Skeletal muscle cell (primary cell): ENCODE data around the gene C16orf54.
"Not testable (repeated sequence)": the region's sequence is repeated elsewhere in the genome, so short reads cannot be mapped to it uniquely, and the experiment has no call there.

Experiments
- DNase-seq: peaks from one replicate; pipeline ENCODE4 v3.0.0-alpha.2; 2010; ENCODE audit warnings: low read depth
- H3K4me3 ChIP-seq: 2 replicates; pipeline ENCODE4 v1.5.1; 2011; ENCODE audit warnings: low read depth, mild to moderate bottlenecking, control low read depth, low read length, moderate library complexity

Gene C16orf54

GRCh38 chr16:29714972-29715371 lies 30.8 kb downstream of the C16orf54 start:
- H3K4me3 ChIP-seq: no peak overlapping the region
- no peak for DNase-seq

- DNase-seq: no peak
- H3K4me3 ChIP-seq: no peak overlapping the region
Measured at GRCh38 chr16:29714396-29714795, 31.4 kb downstream of the C16orf54 start.

GRCh38 chr16:29712809-29713208 lies 33.0 kb downstream of the C16orf54 start:
- no peak for DNase-seq

GRCh38 chr16:29710227-29711219 lies 35.3 kb downstream of the C16orf54 start:
- DNase-seq: peak; percentile 31

More at GRCh38 chr16:29712809-29713208, 33.0 kb downstream of the C16orf54 start:
- no peak overlapping the region for H3K4me3 ChIP-seq

GRCh38 chr16:29709657-29710056 lies 36.1 kb downstream of the C16orf54 start:
- not testable (repeated sequence) for H3K4me3 ChIP-seq, DNase-seq

More at GRCh38 chr16:29710227-29711219, 35.3 kb downstream of the C16orf54 start:
- no peak overlapping the region for H3K4me3 ChIP-seq

- no peak for DNase-seq
- no peak overlapping the region for H3K4me3 ChIP-seq
Measured at GRCh38 chr16:29708917-29709600, 36.7 kb downstream of the C16orf54 start.

GRCh38 chr16:29707160-29707559 lies 38.6 kb downstream of the C16orf54 start:
- not testable (repeated sequence) for H3K4me3 ChIP-seq, DNase-seq

GRCh38 chr16:29705030-29705429 lies 40.8 kb downstream of the C16orf54 start:
- DNase-seq: no peak
- H3K4me3 ChIP-seq: no peak overlapping the region

GRCh38 chr16:29702269-29702668 lies 43.5 kb downstream of the C16orf54 start:
- H3K4me3 ChIP-seq: no peak overlapping the region
- no peak for DNase-seq

- no peak overlapping the region for H3K4me3 ChIP-seq
- no peak for DNase-seq
Measured at GRCh38 chr16:29701214-29701555, 44.6 kb downstream of the C16orf54 start.

GRCh38 chr16:29700253-29700987 lies 45.4 kb downstream of the C16orf54 start:
- DNase-seq: peak; percentile 48
- H3K4me3 ChIP-seq: no peak overlapping the region

- no peak for DNase-seq
Measured at GRCh38 chr16:29699324-29700219, 46.2 kb downstream of the C16orf54 start.

GRCh38 chr16:29698484-29699323 lies 47.1 kb downstream of the C16orf54 start:
- DNase-seq: no peak
- no peak overlapping the region for H3K4me3 ChIP-seq

More at GRCh38 chr16:29699324-29700219, 46.2 kb downstream of the C16orf54 start:
- no peak overlapping the region for H3K4me3 ChIP-seq

GRCh38 chr16:29698042-29698441 lies 47.7 kb downstream of the C16orf54 start:
- H3K4me3 ChIP-seq: no peak overlapping the region
- DNase-seq: no peak

GRCh38 chr16:29697391-29697790 lies 48.4 kb downstream of the C16orf54 start:
- no peak overlapping the region for H3K4me3 ChIP-seq
- no peak for DNase-seq

GRCh38 chr16:29696881-29697331 lies 48.9 kb downstream of the C16orf54 start:
- DNase-seq: no peak
- no peak overlapping the region for H3K4me3 ChIP-seq

- not testable (repeated sequence) for H3K4me3 ChIP-seq, DNase-seq
Measured at GRCh38 chr16:29695675-29696074, 50.1 kb downstream of the C16orf54 start.
